Smooth muscle cell (in vitro differentiated cells): ENCODE measurements around the gene MRPS34. TPM values are rescaled to one million over a fixed set of nuclear protein-coding genes. Genes with fewer than 3 reads are reported as not detected.

Experiments
- DNase-seq: peaks from one replicate; lab custom pipeline; 2025; ENCODE audit not compliant: unreplicated experiment; lab: John Stamatoyannopoulos, UW
- H2AFZ ChIP-seq: fragments of 200-600 bp; sonication (generic); 2 replicates; pipeline ENCODE4 v1.6.0; 2016; ENCODE audit warnings: antibody characterized with exemption, low read depth, mild to moderate bottlenecking
- H3F3A ChIP-seq: fragments of 200-600 bp; sonication (generic); 2 replicates; pipeline ENCODE4 v1.6.0; 2017; ENCODE audit warnings: antibody characterized with exemption, low read depth
- H3K27ac ChIP-seq: fragments of 200-600 bp; sonication (generic); 2 replicates; pipeline ENCODE4 v1.5.1; 2016; ENCODE audit warnings: low read depth, mild to moderate bottlenecking
- H3K27me3 ChIP-seq: fragments of 200-600 bp; sonication (generic); 2 replicates; pipeline ENCODE4 v1.6.1; 2016; ENCODE audit warnings: low read depth, mild to moderate bottlenecking
- H3K36me3 ChIP-seq: fragments of 200-600 bp; sonication (generic); 2 replicates; pipeline ENCODE4 v1.5.1; 2016; ENCODE audit warnings: low read depth
- H3K4me1 ChIP-seq: fragments of 200-600 bp; sonication (generic); 2 replicates; pipeline ENCODE4 v1.5.1; 2016; ENCODE audit warnings: low read depth
- H3K4me2 ChIP-seq: fragments of 200-600 bp; sonication (generic); 2 replicates; pipeline ENCODE4 v1.6.0; 2016; ENCODE audit warnings: mild to moderate bottlenecking
- H3K4me3 ChIP-seq: fragments of 200-600 bp; sonication (generic); 2 replicates; pipeline ENCODE4 v1.5.1; 2016; ENCODE audit warnings: mild to moderate bottlenecking
- H3K79me2 ChIP-seq: fragments of 200-600 bp; sonication (generic); 2 replicates; pipeline ENCODE4 v1.6.0; 2016; ENCODE audit warnings: low read depth, mild to moderate bottlenecking
- H3K9ac ChIP-seq: fragments of 200-600 bp; sonication (generic); 2 replicates; pipeline ENCODE4 v1.6.0; 2016; ENCODE audit warnings: low read depth
- H3K9me3 ChIP-seq: fragments of 200-600 bp; sonication (generic); replicated peaks from 2 replicates; pipeline ENCODE4 v1.5.1; 2016; ENCODE audit warnings: low read depth
- H4K20me1 ChIP-seq: fragments of 200-600 bp; sonication (generic); 2 replicates; pipeline ENCODE4 v1.6.0; 2016; ENCODE audit warnings: low read depth
- CTCF ChIP-seq: fragments of 200-600 bp; sonication (generic); IDR thresholded peaks from 2 replicates; pipeline ENCODE4 v1.5.1; 2017; ENCODE audit warnings: borderline replicate concordance, mild to moderate bottlenecking, antibody characterized with exemption; ENCODE audit not compliant: insufficient read depth, poor library complexity, severe bottlenecking
- WGBS: methylation state at CpG from one replicate; pipeline ENCODE4 v1.1.7; 2016; ENCODE audit warnings: low lambda C conversion rate; 5-methylcytosine and 5-hydroxymethylcytosine counted together
- polyA plus RNA-seq: library from polyadenylated mRNA; unstranded; fragments of >200 nt; fragmentation: Nextera tagmentation; extraction: Ambion mirVana; gene quantifications from 2 replicates; pipeline ENCODE4 v1.2.1, GENCODE V29; 2016
- total RNA-seq: library from RNA; depleted of rRNA; stranded (reverse); fragments of >200 nt; gene quantifications from 2 replicates; pipeline ENCODE4 v1.2.3, GENCODE V29; 2014

Gene MRPS34
- total and polyA plus RNA-seq, 2 experiments from 2014 or later = 62.9 to 111 TPM

GRCh38 chr16:1790261-1790610, 17.3 kb upstream of the MRPS34 start:
- Histone ChIP-seq H3F3A (no peaks in the 10 kb centered on the region), H3K9ac (no peak overlapping the region), H3K9me3 (no peaks in the 10 kb centered on the region), H3K27ac (no peak overlapping the region), H3K79me2 (peaks cover 21% of the 10 kb centered on the region), H3K4me1 (no peaks in the 10 kb centered on the region), H3K36me3 (no peaks in the 10 kb centered on the region), H3K4me2 (no peak overlapping the region), H2AFZ (no peak overlapping the region), H3K27me3 (no peaks in the 10 kb centered on the region), H4K20me1 (peaks cover 32% of the 10 kb centered on the region), H3K4me3 (no peak overlapping the region)
- no peak for DNase-seq
- no peak for TF ChIP-seq CTCF
- WGBS = 93% methylated on average over 15 of the region's 15 CpGs

- Histone ChIP-seq H3K9ac (no peak overlapping the region), H3K9me3 (no peaks in the 10 kb centered on the region), H3K4me1 (no peaks in the 10 kb centered on the region), H3K79me2 (peaks cover 27% of the 10 kb centered on the region), H3K4me2 (no peak overlapping the region), H3K4me3 (no peak overlapping the region), H3K36me3 (no peaks in the 10 kb centered on the region), H2AFZ (no peak overlapping the region), H3F3A (no peaks in the 10 kb centered on the region), H4K20me1 (peaks cover 37% of the 10 kb centered on the region), H3K27me3 (no peaks in the 10 kb centered on the region), H3K27ac (no peak overlapping the region)
- WGBS = 96% methylated on average over 14 of the region's 25 CpGs
- DNase-seq = no peak
- TF ChIP-seq CTCF = no peak
Measured at GRCh38 chr16:1789643-1790045, 16.7 kb upstream of the MRPS34 start.

- no peak for TF ChIP-seq CTCF
- Histone ChIP-seq H3K4me2 (no peak overlapping the region), H3K79me2 (peaks cover 37% of the 10 kb centered on the region), H3F3A (no peaks in the 10 kb centered on the region), H3K27ac (no peak overlapping the region), H2AFZ (no peak overlapping the region), H3K36me3 (no peaks in the 10 kb centered on the region), H3K4me1 (no peaks in the 10 kb centered on the region), H4K20me1 (peaks cover 44% of the 10 kb centered on the region), H3K9me3 (no peaks in the 10 kb centered on the region), H3K27me3 (no peaks in the 10 kb centered on the region), H3K4me3 (no peak overlapping the region), H3K9ac (no peak overlapping the region)
- 89% methylated on average over 19 of the region's 19 CpGs for WGBS
- no peak for DNase-seq
Measured at GRCh38 chr16:1788708-1789100, 15.8 kb upstream of the MRPS34 start.

- no peaks in the 10 kb centered on the region for H3K4me1 ChIP-seq
- H3K9me3 ChIP-seq = no peaks in the 10 kb centered on the region
- H3K4me3 ChIP-seq = no peak overlapping the region
- H3K9ac ChIP-seq = no peak overlapping the region
- H3K27ac ChIP-seq = no peak overlapping the region
- no peak for DNase-seq
- peaks cover 44% of the 10 kb centered on the region for H4K20me1 ChIP-seq
- H3F3A ChIP-seq = no peaks in the 10 kb centered on the region
- H3K36me3 ChIP-seq = no peaks in the 10 kb centered on the region
- H3K79me2 ChIP-seq = peaks cover 37% of the 10 kb centered on the region
- no peak overlapping the region for H3K4me2 ChIP-seq
- H2AFZ ChIP-seq = no peak overlapping the region
- WGBS = 96% methylated on average over 33 of the region's 38 CpGs
- no peaks in the 10 kb centered on the region for H3K27me3 ChIP-seq
- TF ChIP-seq CTCF = no peak
Measured at GRCh38 chr16:1788095-1788707, 15.3 kb upstream of the MRPS34 start.
